ENCODE measurements around the gene PSPH.
A peak's percentile ranks its signal among the peaks of the same experiment; 100 is the strongest.

PSPH gene

DNA sequence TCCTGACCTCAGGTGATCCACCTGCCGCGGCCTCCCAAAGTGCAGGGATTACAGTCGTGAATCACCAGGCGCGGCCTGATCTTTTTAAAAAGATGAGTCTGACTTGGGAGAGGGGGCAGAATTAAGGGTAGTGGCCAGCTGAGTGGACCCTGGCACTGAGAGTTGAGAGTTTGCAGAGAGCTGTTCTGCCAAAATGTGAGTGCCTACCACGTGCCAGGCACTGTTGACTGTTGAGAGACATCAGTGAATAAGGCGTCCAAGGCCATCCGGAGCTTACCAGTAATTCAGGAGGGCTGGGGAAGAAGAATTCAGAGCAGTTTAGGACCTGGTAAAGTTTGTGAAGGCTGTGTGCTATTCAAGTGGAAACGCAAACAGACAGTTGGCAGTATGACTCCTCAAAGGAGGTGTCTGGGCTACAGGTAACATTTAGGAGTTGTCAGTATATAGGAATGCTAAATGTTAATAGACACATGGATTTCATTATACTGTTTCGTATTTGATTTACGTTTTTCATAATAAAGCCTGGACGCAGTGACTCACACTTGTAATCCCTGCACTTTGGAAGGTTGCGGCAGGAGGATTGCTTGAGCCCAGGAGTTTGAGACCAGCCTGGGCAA, 85.3 kb downstream of the PSPH start:
- no peak overlapping the region for H3K27ac ChIP-seq (replicated peaks)
- TF ChIP-seq GABPA (IDR thresholded peaks at IDR 0.05; ENCODE audit: low read depth) = no peak
- TF ChIP-seq, protein P1, sequence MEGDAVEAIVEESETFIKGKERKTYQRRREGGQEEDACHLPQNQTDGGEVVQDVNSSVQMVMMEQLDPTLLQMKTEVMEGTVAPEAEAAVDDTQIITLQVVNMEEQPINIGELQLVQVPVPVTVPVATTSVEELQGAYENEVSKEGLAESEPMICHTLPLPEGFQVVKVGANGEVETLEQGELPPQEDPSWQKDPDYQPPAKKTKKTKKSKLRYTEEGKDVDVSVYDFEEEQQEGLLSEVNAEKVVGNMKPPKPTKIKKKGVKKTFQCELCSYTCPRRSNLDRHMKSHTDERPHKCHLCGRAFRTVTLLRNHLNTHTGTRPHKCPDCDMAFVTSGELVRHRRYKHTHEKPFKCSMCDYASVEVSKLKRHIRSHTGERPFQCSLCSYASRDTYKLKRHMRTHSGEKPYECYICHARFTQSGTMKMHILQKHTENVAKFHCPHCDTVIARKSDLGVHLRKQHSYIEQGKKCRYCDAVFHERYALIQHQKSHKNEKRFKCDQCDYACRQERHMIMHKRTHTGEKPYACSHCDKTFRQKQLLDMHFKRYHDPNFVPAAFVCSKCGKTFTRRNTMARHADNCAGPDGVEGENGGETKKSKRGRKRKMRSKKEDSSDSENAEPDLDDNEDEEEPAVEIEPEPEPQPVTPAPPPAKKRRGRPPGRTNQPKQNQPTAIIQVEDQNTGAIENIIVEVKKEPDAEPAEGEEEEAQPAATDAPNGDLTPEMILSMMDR (IDR thresholded peaks at IDR 0.05; ENCODE audit: insufficient read depth, low read length) = no peak
- no peak for TF ChIP-seq POLR2AphosphoS5 (IDR thresholded peaks at IDR 0.05; ENCODE audit: low read depth)
- TF ChIP-seq, protein P2, sequence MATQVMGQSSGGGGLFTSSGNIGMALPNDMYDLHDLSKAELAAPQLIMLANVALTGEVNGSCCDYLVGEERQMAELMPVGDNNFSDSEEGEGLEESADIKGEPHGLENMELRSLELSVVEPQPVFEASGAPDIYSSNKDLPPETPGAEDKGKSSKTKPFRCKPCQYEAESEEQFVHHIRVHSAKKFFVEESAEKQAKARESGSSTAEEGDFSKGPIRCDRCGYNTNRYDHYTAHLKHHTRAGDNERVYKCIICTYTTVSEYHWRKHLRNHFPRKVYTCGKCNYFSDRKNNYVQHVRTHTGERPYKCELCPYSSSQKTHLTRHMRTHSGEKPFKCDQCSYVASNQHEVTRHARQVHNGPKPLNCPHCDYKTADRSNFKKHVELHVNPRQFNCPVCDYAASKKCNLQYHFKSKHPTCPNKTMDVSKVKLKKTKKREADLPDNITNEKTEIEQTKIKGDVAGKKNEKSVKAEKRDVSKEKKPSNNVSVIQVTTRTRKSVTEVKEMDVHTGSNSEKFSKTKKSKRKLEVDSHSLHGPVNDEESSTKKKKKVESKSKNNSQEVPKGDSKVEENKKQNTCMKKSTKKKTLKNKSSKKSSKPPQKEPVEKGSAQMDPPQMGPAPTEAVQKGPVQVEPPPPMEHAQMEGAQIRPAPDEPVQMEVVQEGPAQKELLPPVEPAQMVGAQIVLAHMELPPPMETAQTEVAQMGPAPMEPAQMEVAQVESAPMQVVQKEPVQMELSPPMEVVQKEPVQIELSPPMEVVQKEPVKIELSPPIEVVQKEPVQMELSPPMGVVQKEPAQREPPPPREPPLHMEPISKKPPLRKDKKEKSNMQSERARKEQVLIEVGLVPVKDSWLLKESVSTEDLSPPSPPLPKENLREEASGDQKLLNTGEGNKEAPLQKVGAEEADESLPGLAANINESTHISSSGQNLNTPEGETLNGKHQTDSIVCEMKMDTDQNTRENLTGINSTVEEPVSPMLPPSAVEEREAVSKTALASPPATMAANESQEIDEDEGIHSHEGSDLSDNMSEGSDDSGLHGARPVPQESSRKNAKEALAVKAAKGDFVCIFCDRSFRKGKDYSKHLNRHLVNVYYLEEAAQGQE (IDR thresholded peaks at IDR 0.05; ENCODE audit: insufficient replicate concordance, low read depth) = no peak
- TF ChIP-seq SPI1 (IDR thresholded peaks at IDR 0.05; ENCODE audit: borderline replicate concordance, low read depth) = no peak
- DNase-seq (ENCODE audit: low read depth in 1 of 2, low spot score in 1 of 2) = no peak
- H3K27me3 ChIP-seq (ENCODE audit: insufficient read depth, poor library complexity, severe bottlenecking) = no peaks in the 10 kb centered on the region
- no peak overlapping the region for H3K4me3 ChIP-seq (replicated peaks; ENCODE audit: insufficient read depth, low read length)

DNA sequence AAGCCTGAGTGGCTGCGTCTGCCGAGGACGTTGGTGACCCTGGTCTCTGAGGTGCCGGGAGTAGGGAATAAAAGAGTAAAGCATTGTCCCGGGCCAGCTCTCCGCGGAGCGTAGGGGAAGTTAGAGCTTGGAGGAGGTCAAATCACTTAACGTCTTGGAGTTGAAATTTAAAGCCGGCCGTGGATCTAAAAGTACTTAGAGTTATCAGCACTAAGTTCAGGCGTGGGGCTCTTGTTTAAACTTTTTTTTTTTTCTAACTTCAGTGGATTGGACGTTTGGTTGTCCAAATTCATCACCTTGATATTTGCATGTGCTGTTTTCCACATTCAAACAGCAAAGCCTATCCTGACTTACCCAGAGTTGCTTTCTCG, 86.2 kb downstream of the PSPH start:
- H3K27ac ChIP-seq (replicated peaks) = peak overlapping the region; percentile 50
- TF ChIP-seq, protein P1 (IDR thresholded peaks at IDR 0.05; ENCODE audit: insufficient read depth, low read length) = no peak
- no peak for TF ChIP-seq POLR2AphosphoS5 (IDR thresholded peaks at IDR 0.05; ENCODE audit: low read depth)
- TF ChIP-seq GABPA (IDR thresholded peaks at IDR 0.05; ENCODE audit: low read depth) = no peak
- TF ChIP-seq SPI1 (IDR thresholded peaks at IDR 0.05; ENCODE audit: borderline replicate concordance, low read depth) = no peak
- TF ChIP-seq, protein P2 (IDR thresholded peaks at IDR 0.05; ENCODE audit: insufficient replicate concordance, low read depth) = no peak
- H3K4me3 ChIP-seq (replicated peaks; ENCODE audit: insufficient read depth, low read length) = peak overlapping the region; percentile 63
- H3K27me3 ChIP-seq (ENCODE audit: insufficient read depth, poor library complexity, severe bottlenecking) = no peaks in the 10 kb centered on the region
- DNase-seq (ENCODE audit: low read depth in 1 of 2, low spot score in 1 of 2) = no peak

DNA sequence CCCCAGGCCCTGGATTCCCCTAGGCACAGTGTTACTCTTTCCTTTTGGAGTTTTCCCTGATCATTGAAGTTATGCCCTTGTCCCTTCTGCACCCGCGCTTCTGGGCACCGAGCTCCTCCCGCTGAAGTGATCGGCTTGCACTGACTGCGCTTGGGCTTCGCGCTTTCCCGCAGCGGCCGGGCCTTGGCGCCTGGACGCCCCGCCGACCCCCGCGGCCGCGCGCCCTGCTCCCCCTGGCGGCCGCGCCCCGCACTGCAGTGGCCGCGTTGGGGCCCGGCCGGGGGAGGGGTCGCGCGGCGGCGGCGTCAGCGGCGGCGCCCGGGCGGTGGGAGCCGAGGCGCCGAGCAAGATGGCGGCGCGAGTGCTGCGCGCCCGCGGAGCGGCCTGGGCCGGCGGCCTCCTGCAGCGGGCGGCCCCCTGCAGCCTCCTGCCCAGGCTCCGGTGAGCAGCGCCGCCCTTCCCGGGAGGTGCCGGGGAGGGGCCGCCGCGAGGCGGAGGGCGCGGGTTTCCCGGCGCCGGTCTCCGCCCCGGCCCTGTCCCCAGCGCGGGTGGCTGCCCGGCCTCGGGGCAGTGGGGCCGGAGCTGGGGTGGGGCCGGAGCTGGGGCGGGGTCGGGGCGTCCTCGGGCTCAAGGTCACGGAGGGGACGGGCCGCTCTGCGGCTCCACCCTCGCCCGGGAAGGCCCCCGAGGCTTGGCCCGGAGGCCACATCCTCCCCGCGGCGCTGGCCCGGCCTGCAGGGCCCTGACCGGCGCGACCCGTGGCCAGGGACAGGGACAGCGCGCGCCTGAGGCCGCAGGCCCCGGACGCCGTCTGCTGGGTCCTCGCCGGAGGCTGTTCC, 86.8 kb downstream of the PSPH start, which contains the start of gene NIPSNAP2:
Gene NIPSNAP2 (plus strand): TSS at position 325 of the 839 bp plus-strand sequence. CDS start 25 bp downstream, at position 350.
- no peak for TF ChIP-seq POLR2AphosphoS5 (IDR thresholded peaks at IDR 0.05; ENCODE audit: low read depth)
- no peak for TF ChIP-seq GABPA (IDR thresholded peaks at IDR 0.05; ENCODE audit: low read depth)
- Histone ChIP-seq H3K27ac (replicated peaks) (peak within 1 kb of the TSS; percentile 50), H3K4me3 (replicated peaks; ENCODE audit: insufficient read depth, low read length) (peak within 1 kb of the TSS; percentile 63), H3K27me3 (ENCODE audit: insufficient read depth, poor library complexity, severe bottlenecking) (no peaks in the 10 kb centered on the region)
- peak; percentile 26 to 55 for DNase-seq (ENCODE audit: low read depth in 1 of 2, low spot score in 1 of 2)

DNA sequence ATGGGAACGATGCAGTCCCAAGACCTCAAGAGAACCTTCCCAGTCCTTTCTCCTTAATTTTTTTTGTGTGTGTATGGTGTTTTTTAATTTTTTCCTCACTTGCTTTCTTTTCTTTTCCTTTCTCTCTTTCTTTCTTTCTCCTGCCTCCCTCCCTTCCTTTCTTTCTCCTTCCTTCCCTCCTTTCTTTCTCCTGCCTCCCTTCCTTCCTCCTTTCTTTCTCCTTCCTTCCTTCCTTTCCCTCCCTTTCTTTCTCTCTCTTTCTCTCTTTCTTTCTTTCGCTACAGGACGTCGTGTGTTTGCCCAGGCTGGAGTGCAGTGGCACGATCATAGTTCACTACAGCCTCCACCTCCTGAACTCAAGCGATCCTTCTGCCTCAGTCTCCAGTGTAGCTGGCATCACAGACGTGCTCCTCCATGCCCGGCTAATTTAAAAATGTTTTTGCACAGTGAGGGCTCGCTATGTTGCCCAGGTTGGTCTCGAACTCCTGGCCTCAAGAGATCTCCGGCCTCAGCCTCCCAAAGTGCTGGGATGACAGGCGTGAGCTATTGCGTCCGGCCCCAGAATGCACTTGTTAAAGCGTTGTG, 87.6 kb downstream of the PSPH start:
- DNase-seq (ENCODE audit: low read depth in 1 of 2, low spot score in 1 of 2) = no peak
- H3K27ac ChIP-seq (replicated peaks) = peak overlapping the region; percentile 30; the same call in 1 of the 2 replicates
- TF ChIP-seq POLR2AphosphoS5 (IDR thresholded peaks at IDR 0.05; ENCODE audit: low read depth) = no peak
- TF ChIP-seq, protein P1 (IDR thresholded peaks at IDR 0.05; ENCODE audit: insufficient read depth, low read length) = no peak
- peak overlapping the region; percentile 63 for H3K4me3 ChIP-seq (replicated peaks; ENCODE audit: insufficient read depth, low read length)
- H3K27me3 ChIP-seq (ENCODE audit: insufficient read depth, poor library complexity, severe bottlenecking) = no peaks in the 10 kb centered on the region
